Measurements from ENCODE around the gene TBXA2R.

Gene TBXA2R

GRCh38 chr19:3641515-3642269, 35.0 kb upstream of the TBXA2R start:
- Histone ChIP-seq H3K9me3 (ENCODE audit: severe bottlenecking) (no peaks in the 10 kb centered on the region), H3K36me3 (ENCODE audit: low read depth) (no peaks in the 10 kb centered on the region), H3K4me3 (ENCODE audit: severe bottlenecking) (no peak overlapping the region), H3K27ac (ENCODE audit: poor library complexity, severe bottlenecking) (no peak overlapping the region), H3K4me1 (ENCODE audit: insufficient read depth, poor library complexity, severe bottlenecking) (no peaks in the 10 kb centered on the region), H3K27me3 (ENCODE audit: insufficient read depth, poor library complexity, severe bottlenecking) (no peaks in the 10 kb centered on the region)
- TF ChIP-seq CTCF (IDR thresholded peaks at IDR 0.05; ENCODE audit: poor library complexity, severe bottlenecking), result no peak
- no peak for DNase-seq (ENCODE audit: low spot score)
- ATAC-seq (ENCODE audit: low read depth), result no peak

DNA sequence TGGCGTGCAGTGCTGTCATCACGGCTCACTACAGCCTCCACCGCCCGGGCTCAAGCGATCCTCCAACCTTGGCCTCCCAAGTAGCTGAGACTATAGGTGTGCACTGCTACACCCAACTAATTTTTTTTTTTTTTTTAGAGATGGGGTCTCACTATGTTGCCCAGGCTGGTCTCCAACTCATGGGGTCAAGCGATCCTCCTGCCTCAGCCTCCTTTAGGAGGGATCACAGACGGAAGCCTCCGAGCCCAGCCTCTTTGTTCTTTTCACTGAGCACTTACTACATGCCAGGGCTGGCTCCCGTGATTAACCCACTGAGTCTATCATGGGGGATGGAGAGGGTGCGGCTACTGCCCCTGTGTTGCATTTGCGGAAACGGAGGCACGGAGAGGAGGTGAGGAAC, 32.8 kb upstream of the TBXA2R start:
- Histone ChIP-seq H3K4me3 (ENCODE audit: severe bottlenecking) (no peak overlapping the region), H3K9me3 (ENCODE audit: severe bottlenecking) (no peaks in the 10 kb centered on the region), H3K27ac (ENCODE audit: poor library complexity, severe bottlenecking) (no peak overlapping the region), H3K27me3 (ENCODE audit: insufficient read depth, poor library complexity, severe bottlenecking) (no peaks in the 10 kb centered on the region), H3K4me1 (ENCODE audit: insufficient read depth, poor library complexity, severe bottlenecking) (no peaks in the 10 kb centered on the region), H3K36me3 (ENCODE audit: low read depth) (no peaks in the 10 kb centered on the region)
- no peak for DNase-seq (ENCODE audit: low spot score)
- ATAC-seq (ENCODE audit: low read depth), result no peak
- no peak for TF ChIP-seq CTCF (IDR thresholded peaks at IDR 0.05; ENCODE audit: poor library complexity, severe bottlenecking)

DNA sequence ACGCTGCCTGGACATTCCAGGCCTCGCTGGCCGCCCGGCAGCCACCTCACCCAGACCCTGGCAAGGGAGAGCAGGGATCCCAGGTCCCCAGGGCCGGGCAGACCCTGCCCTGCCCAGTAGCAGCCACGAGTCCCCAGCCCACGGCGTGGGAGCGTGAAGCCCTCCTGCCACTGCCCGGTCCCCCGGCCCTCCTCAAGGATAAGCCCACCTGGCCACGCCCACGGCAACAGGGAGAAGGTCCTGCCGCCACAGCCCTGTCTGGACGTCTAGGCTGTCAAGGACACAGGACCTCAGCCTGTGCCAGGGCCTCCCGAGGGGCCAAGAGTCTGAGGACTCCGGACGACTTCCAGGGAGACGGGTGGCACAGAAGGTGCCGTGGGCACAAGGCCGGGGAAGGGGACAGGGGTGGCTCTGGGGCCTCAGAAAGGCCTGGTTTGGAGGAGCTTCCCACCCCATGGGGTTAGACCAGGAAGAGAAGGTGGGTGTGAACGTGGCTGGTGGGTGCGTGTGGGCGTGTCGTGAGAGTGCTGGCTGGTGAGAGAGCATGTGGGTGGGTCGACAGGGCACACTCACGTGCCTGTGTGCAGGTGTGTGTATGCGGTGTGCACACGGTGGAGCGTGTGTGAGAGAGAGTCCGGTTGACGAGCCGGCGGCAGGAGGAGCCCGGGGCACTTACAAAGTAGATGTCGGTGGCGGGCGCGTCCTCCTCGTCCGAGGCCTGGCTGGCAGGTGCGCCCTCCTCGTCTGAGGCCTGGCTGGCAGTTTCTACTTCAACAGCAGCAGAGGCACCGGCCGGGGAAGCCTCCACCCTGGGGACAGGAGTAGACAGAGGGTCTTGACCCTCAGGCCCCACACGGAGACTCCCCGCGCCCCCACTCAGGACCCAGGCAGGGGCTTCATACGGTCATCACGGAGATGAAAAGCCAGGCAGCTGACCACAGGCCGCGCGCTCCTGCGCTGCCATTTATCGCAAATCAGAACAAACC, 31.8 kb upstream of the TBXA2R start:
- Histone ChIP-seq H3K9me3 (ENCODE audit: severe bottlenecking) (no peaks in the 10 kb centered on the region), H3K4me1 (ENCODE audit: insufficient read depth, poor library complexity, severe bottlenecking) (no peaks in the 10 kb centered on the region), H3K36me3 (ENCODE audit: low read depth) (no peaks in the 10 kb centered on the region), H3K4me3 (ENCODE audit: severe bottlenecking) (no peak overlapping the region), H3K27me3 (ENCODE audit: insufficient read depth, poor library complexity, severe bottlenecking) (no peaks in the 10 kb centered on the region), H3K27ac (ENCODE audit: poor library complexity, severe bottlenecking) (no peak overlapping the region)
- DNase-seq (ENCODE audit: low spot score) (no peak), ATAC-seq (ENCODE audit: low read depth) (no peak)
- TF ChIP-seq CTCF (IDR thresholded peaks at IDR 0.05; ENCODE audit: poor library complexity, severe bottlenecking), result no peak

DNA sequence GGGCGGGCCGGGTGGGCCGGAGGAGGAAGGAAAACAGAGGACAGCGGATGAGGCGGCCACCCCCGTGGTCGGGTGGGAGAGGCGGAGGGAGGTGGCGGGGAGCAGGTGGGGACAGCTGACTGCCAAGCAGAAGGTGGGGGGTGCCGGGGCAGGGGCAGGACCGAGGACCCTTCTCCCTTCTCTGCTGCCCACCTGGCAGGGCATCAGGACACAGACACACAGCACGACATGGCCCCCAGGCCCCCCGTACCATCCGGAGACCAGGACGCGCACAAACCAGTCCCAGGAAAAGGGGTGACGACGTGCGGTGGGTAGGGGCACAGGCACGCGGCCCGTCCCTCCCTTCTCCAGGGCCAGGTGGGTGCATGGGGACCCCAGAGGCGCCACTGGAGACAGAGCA, 30.9 kb upstream of the TBXA2R start:
- Histone ChIP-seq H3K27me3 (ENCODE audit: insufficient read depth, poor library complexity, severe bottlenecking) (no peaks in the 10 kb centered on the region), H3K4me1 (ENCODE audit: insufficient read depth, poor library complexity, severe bottlenecking) (no peaks in the 10 kb centered on the region), H3K36me3 (ENCODE audit: low read depth) (no peaks in the 10 kb centered on the region), H3K9me3 (ENCODE audit: severe bottlenecking) (no peaks in the 10 kb centered on the region), H3K4me3 (ENCODE audit: severe bottlenecking) (no peak overlapping the region), H3K27ac (ENCODE audit: poor library complexity, severe bottlenecking) (no peak overlapping the region)
- DNase-seq (ENCODE audit: low spot score) (no peak), ATAC-seq (ENCODE audit: low read depth) (no peak)
- no peak for TF ChIP-seq CTCF (IDR thresholded peaks at IDR 0.05; ENCODE audit: poor library complexity, severe bottlenecking)
